Thoracic aorta (tissue), 2 donors: ENCODE results near the gene CFC1B. TPM values are rescaled to one million over a fixed set of nuclear protein-coding genes. Genes with fewer than 3 reads are reported as not detected.
"Not testable (repeated sequence)": the region's sequence is repeated elsewhere in the genome, so short reads cannot be mapped to it uniquely, and the experiment has no call there.

ENCODE experiments used
- ATAC-seq: fragments of 150-250 bp; one replicate; pipeline ENCODE4 v1.8.0; 2017; ENCODE audit warnings: low read depth; ENCODE audit not compliant: insufficient number of reproducible peaks, low FRiP score
- DNase-seq: peaks from one replicate; pipeline ENCODE4 v3.0.0-alpha.2; 2020; ENCODE audit warnings: low spot score
- H3K27ac ChIP-seq, 2 donors: fragments of 200-600 bp; sonication (generic); 1 replicate in 1 of 2; 2 replicates in 1 of 2; pipeline ENCODE4 v1.5.1; 2016; ENCODE audit warnings: mild to moderate bottlenecking in 2 of 2, moderate library complexity in 2 of 2
- H3K27me3 ChIP-seq: fragments of 200-600 bp; sonication (generic); replicated peaks from 2 replicates; pipeline ENCODE4 v1.6.0; 2016; ENCODE audit warnings: mild to moderate bottlenecking; ENCODE audit not compliant: insufficient read depth
- H3K36me3 ChIP-seq: fragments of 200-600 bp; sonication (generic); one replicate; pipeline ENCODE4 v1.5.1; 2016
- H3K4me1 ChIP-seq, 2 donors: fragments of 200-600 bp; sonication (generic); 1 replicate in 1 of 2; 2 replicates in 1 of 2; pipeline versions ENCODE4 v1.5.1 to v1.6.0; 2016; ENCODE audit warnings: low read depth in 2 of 2, mild to moderate bottlenecking in 1 of 2; ENCODE audit not compliant: control insufficient read depth in 1 of 2
- H3K4me3 ChIP-seq: fragments of 200-600 bp; sonication (generic); 2 replicates; pipeline ENCODE4 v1.5.1; 2016; ENCODE audit warnings: mild to moderate bottlenecking
- H3K9me3 ChIP-seq: fragments of 200-600 bp; sonication (generic); 2 replicates; pipeline ENCODE4 v1.5.1; 2016
- total RNA-seq, 2 donors: library from RNA; depleted of rRNA; stranded (reverse); fragments of >200 nt; gene quantifications; one replicate each; pipeline versions ENCODE4 v1.1.0 to v1.2.3, GENCODE V29; 2016

The CFC1B gene
- total RNA-seq: not detected

GRCh38 chr2:130520992-130521391 is at the start of gene CFC1B:
Gene CFC1B, plus strand, starts transcription at chr2:130521222. Its CDS starts 263 bp downstream, at chr2:130521485.
- not testable (repeated sequence) for ATAC-seq, H3K9me3 ChIP-seq, H3K27ac ChIP-seq, H3K4me3 ChIP-seq, H3K4me1 ChIP-seq, H3K27me3 ChIP-seq, H3K36me3 ChIP-seq, DNase-seq

GRCh38 chr2:130491073-130491472 is 29.9 kb upstream of the CFC1B start:
- H3K27me3 ChIP-seq, H3K4me1 ChIP-seq, ATAC-seq, DNase-seq, H3K27ac ChIP-seq, H3K4me3 ChIP-seq, H3K36me3 ChIP-seq, H3K9me3 ChIP-seq: not testable (repeated sequence)

- not testable (repeated sequence) for H3K9me3 ChIP-seq, H3K4me3 ChIP-seq, ATAC-seq, H3K4me1 ChIP-seq, H3K27me3 ChIP-seq, DNase-seq, H3K27ac ChIP-seq, H3K36me3 ChIP-seq
These were observed 11.8 kb upstream of the CFC1B start, which contains the start of gene POTEI for GRCh38 chr2:130509228-130509627. Gene POTEI, minus strand, starts transcription at chr2:130509328. Its CDS starts 93 bp downstream, at chr2:130509235.

GRCh38 chr2:130510807-130511746 is 9.9 kb upstream of the CFC1B start:
- H3K4me1 ChIP-seq, H3K36me3 ChIP-seq, H3K27ac ChIP-seq, DNase-seq, H3K4me3 ChIP-seq, H3K27me3 ChIP-seq, H3K9me3 ChIP-seq, ATAC-seq: not testable (repeated sequence)

- not testable (repeated sequence) for H3K36me3 ChIP-seq, H3K4me3 ChIP-seq, H3K27me3 ChIP-seq, H3K27ac ChIP-seq, DNase-seq, H3K4me1 ChIP-seq, ATAC-seq, H3K9me3 ChIP-seq
These were observed 9.1 kb upstream of the CFC1B start for GRCh38 chr2:130511747-130512451.

GRCh38 chr2:130518516-130519106 is 2.4 kb upstream of the CFC1B start:
- H3K9me3 ChIP-seq, H3K27me3 ChIP-seq, H3K4me1 ChIP-seq, H3K4me3 ChIP-seq, ATAC-seq, H3K36me3 ChIP-seq, H3K27ac ChIP-seq, DNase-seq: not testable (repeated sequence)

GRCh38 chr2:130522390-130522789 is 1.4 kb downstream of the CFC1B start:
- not testable (repeated sequence) for H3K9me3 ChIP-seq, H3K36me3 ChIP-seq, DNase-seq, H3K4me3 ChIP-seq, ATAC-seq, H3K27me3 ChIP-seq, H3K4me1 ChIP-seq, H3K27ac ChIP-seq

- ATAC-seq, DNase-seq: not testable (repeated sequence)
These were observed 6.4 kb downstream of the CFC1B start for GRCh38 chr2:130527365-130527967.

GRCh38 chr2:130529545-130529944 is 8.5 kb downstream of the CFC1B start:
- not testable (repeated sequence) for H3K9me3 ChIP-seq, H3K4me3 ChIP-seq, H3K27ac ChIP-seq, ATAC-seq, H3K4me1 ChIP-seq, DNase-seq, H3K36me3 ChIP-seq, H3K27me3 ChIP-seq

More at GRCh38 chr2:130527365-130527967, 6.4 kb downstream of the CFC1B start:
- not testable (repeated sequence) for H3K27ac ChIP-seq, H3K4me1 ChIP-seq, H3K27me3 ChIP-seq, H3K36me3 ChIP-seq, H3K9me3 ChIP-seq, H3K4me3 ChIP-seq

GRCh38 chr2:130530212-130530611 is 9.2 kb downstream of the CFC1B start:
- H3K9me3 ChIP-seq, H3K4me1 ChIP-seq, H3K36me3 ChIP-seq, DNase-seq, H3K27ac ChIP-seq, H3K27me3 ChIP-seq, ATAC-seq, H3K4me3 ChIP-seq: not testable (repeated sequence)

- not testable (repeated sequence) for H3K27me3 ChIP-seq, DNase-seq, H3K27ac ChIP-seq, H3K4me1 ChIP-seq, H3K4me3 ChIP-seq, H3K36me3 ChIP-seq, ATAC-seq, H3K9me3 ChIP-seq
These were observed 10.2 kb downstream of the CFC1B start for GRCh38 chr2:130531225-130531624.

GRCh38 chr2:130531672-130532071 is 10.7 kb downstream of the CFC1B start:
- H3K27ac ChIP-seq, ATAC-seq, H3K4me1 ChIP-seq, H3K4me3 ChIP-seq, DNase-seq, H3K36me3 ChIP-seq, H3K27me3 ChIP-seq, H3K9me3 ChIP-seq: not testable (repeated sequence)
